Natural killer cell (primary cell): ENCODE data around the gene TTLL11. TPM values are rescaled to one million over a fixed set of nuclear protein-coding genes. Genes with fewer than 3 reads are reported as not detected.

Source experiments
- ATAC-seq, 3 donors: fragments of 150-1000 bp in 2 of 3; fragments of 200-7000 bp in 1 of 3; cut with Tn5 transposase; 1 replicate in 1 of 3; 2 replicates in 2 of 3; pipeline ENCODE4 v1.10.0; 2021; ENCODE audit warnings: mild to moderate bottlenecking in 2 of 3, moderate library complexity in 2 of 3
- DNase-seq, 2 donors: peaks; one replicate each; pipeline versions ENCODE4 v3.0.0 to v3.0.0-alpha.2; 2013 to 2021; ENCODE audit warnings: mixed read lengths in 1 of 2
- H3K27ac ChIP-seq: one replicate; pipeline ENCODE4 v1.5.1; 2013; ENCODE audit warnings: mild to moderate bottlenecking, low read length
- H3K27me3 ChIP-seq: one replicate; pipeline ENCODE4 v1.6.1; 2013; ENCODE audit warnings: low read length; ENCODE audit not compliant: control insufficient read depth, insufficient read depth
- H3K36me3 ChIP-seq: one replicate; pipeline ENCODE4 v1.6.1; 2013; ENCODE audit warnings: low read length; ENCODE audit not compliant: control insufficient read depth, insufficient read depth
- H3K4me1 ChIP-seq: one replicate; pipeline ENCODE4 v1.6.1; 2013; ENCODE audit warnings: low read length; ENCODE audit not compliant: control insufficient read depth, insufficient read depth
- H3K4me3 ChIP-seq: one replicate; pipeline ENCODE4 v1.5.1; 2013; ENCODE audit warnings: low read length
- H3K9me3 ChIP-seq: one replicate; pipeline ENCODE4 v1.6.1; 2013; ENCODE audit warnings: low read length; ENCODE audit not compliant: control insufficient read depth, insufficient read depth
- H3K27ac Mint-ChIP-seq, 2 donors: one replicate each; pipeline ENCODE4 v1.8.0; 2022; ENCODE audit warnings: mild to moderate bottlenecking in 2 of 2, mixed read lengths in 2 of 2, moderate library complexity in 1 of 2
- H3K27me3 Mint-ChIP-seq, 2 donors: one replicate each; pipeline ENCODE4 v1.8.0; 2022; ENCODE audit warnings: low read depth in 2 of 2, mixed read lengths in 2 of 2
- H3K36me3 Mint-ChIP-seq: one replicate; pipeline ENCODE4 v1.8.0; 2022; ENCODE audit warnings: mixed read lengths
- H3K4me1 Mint-ChIP-seq, 2 donors: one replicate each; pipeline ENCODE4 v1.8.0; 2022; ENCODE audit warnings: mixed read lengths in 2 of 2
- H3K4me3 Mint-ChIP-seq: one replicate; pipeline ENCODE4 v1.8.0; 2022; ENCODE audit warnings: mild to moderate bottlenecking, moderate library complexity, mixed read lengths
- H3K9me3 Mint-ChIP-seq, 2 donors: one replicate each; pipeline ENCODE4 v1.8.0; 2022; ENCODE audit warnings: mixed read lengths in 2 of 2
- WGBS: methylation state at CpG from one replicate; pipeline ENCODE4 v1.1.7; 2013; ENCODE audit warnings: missing lambda C conversion rate; ENCODE audit not compliant: insufficient coverage; 5-methylcytosine and 5-hydroxymethylcytosine counted together
- intact Hi-C: fragments of 100-400 bp; cut with micrococcal nuclease; formaldehyde crosslinking; loops from one replicate; pipeline ENCODE4 v1.14.2; 2022
- total RNA-seq, 4 donors: library from RNA; stranded (reverse); fragments of 120-200 nt in 1 of 4; gene quantifications; one replicate each; pipeline versions ENCODE4 v1.2.3 to v1.2.4, GENCODE V29; 2013 to 2022
- TF ChIP-seq, protein P1 (sequence below): fragments of 200-600 bp; IDR thresholded peaks from one replicate; pipeline ENCODE4 v1.8.0; 2022; ENCODE audit warnings: antibody characterized with exemption

The TTLL11 gene
- total RNA-seq, 3 donors from 2014 or later (not counting 1 experiment from before 2014, with no cell fraction given): 3.4 to 4.6 (median 3.6) TPM

DNA sequence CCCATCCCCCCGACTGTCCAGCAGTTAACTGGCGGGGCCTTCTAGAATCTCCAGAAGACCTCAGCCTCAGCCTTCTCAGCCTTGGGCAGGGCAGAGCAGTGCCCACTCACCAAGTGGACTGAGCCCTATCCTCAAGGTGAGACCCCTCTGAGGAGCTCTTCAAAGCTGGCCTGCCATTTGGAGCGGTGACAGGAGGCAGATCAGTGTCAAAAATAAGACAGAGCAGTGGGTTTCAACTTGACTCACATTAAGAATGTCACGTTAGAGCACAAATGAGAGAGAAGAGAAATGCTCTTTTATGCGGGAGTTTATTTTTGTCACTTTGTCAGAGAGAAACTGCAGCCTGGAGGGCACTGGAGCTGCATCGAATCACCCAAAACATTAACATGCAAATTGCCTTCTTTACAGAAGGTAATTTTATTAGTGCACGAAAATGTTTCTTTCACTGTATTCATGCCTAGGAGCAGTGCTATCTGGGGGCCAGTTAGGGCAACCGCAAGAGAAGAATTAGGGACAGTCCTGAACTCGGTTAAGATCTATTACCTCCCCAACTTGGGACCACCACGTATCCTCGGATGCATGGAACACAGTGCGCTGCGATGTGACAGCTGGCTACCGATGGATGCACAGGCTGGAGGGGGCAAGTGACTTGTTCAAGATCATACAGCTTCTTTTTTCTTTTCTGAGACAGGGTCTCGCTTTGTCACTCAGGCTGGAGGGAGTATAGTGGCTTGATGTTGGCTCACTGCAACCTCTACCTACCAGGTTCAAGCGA is 253.2 kb downstream of the TTLL11 start:
- Mint-ChIP-seq H3K27me3 (peaks cover 7 to 11% of the 10 kb centered on the region in 2 donors), H3K27ac (no peak overlapping the region)
- no peaks in the 10 kb centered on the region for H3K4me1 ChIP-seq

DNA sequence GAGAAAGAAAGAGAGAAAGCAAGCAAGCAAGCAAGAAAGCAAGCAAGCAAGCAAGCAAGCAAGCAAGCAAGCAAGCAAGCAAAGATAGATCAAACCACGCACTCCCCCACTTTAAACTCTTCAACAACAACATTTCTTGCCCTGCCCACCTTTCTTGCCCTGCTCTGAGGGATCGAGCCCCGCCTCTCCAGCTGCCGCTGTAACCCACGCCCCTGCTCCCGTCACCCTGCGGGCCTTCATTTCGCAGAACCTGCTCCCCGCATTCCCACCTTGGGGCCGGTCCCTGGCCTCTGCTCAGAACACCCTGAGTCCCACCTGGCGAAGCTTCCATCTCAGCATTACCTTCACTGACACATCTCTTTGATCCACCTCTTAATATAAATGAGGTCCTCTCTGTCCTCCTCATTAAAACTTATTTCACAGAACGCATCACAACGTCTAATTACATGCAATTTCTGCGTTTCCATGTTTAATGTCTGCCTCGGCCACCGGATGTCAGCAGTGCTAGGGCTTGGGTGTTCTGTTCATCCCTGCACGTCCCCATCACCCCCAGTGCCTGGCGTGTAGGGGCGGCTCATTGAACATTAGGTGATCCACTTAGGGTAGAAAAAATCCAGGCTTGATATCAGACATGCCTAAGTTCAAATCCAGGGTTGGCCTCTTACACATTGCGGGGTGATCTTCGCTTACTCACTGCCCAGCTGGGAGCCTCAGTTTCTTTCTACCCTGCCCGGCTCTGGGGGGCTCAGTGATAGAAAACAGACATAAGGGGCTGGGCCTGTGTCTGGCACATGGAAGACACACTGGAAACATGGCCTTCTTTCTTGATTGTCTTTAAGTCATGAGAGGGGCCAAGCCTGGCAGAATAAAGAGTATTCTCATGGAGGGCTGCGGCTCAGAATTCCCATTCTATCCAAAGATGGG is 254.1 kb downstream of the TTLL11 start:
- Histone ChIP-seq H3K4me1 (no peaks in the 10 kb centered on the region), H3K4me3 (no peak overlapping the region), H3K36me3 (no peaks in the 10 kb centered on the region), H3K27ac (no peak overlapping the region), H3K9me3 (no peaks in the 10 kb centered on the region), H3K27me3 (no peaks in the 10 kb centered on the region)
- H3K36me3 Mint-ChIP-seq: peaks cover 2% of the 10 kb centered on the region
- H3K27ac Mint-ChIP-seq: no peak overlapping the region
- H3K4me1 Mint-ChIP-seq: no peaks in the 10 kb centered on the region
- WGBS: 93% methylated on average over 23 of the region's 23 CpGs
- intact Hi-C loops: no loop called here
- no peak for ATAC-seq
- TF ChIP-seq, protein P1, sequence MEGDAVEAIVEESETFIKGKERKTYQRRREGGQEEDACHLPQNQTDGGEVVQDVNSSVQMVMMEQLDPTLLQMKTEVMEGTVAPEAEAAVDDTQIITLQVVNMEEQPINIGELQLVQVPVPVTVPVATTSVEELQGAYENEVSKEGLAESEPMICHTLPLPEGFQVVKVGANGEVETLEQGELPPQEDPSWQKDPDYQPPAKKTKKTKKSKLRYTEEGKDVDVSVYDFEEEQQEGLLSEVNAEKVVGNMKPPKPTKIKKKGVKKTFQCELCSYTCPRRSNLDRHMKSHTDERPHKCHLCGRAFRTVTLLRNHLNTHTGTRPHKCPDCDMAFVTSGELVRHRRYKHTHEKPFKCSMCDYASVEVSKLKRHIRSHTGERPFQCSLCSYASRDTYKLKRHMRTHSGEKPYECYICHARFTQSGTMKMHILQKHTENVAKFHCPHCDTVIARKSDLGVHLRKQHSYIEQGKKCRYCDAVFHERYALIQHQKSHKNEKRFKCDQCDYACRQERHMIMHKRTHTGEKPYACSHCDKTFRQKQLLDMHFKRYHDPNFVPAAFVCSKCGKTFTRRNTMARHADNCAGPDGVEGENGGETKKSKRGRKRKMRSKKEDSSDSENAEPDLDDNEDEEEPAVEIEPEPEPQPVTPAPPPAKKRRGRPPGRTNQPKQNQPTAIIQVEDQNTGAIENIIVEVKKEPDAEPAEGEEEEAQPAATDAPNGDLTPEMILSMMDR: no peak
- peaks cover 0 to 2% of the 10 kb centered on the region in 2 donors for H3K27me3 Mint-ChIP-seq
- no peak for DNase-seq
- H3K9me3 Mint-ChIP-seq: no peaks in the 10 kb centered on the region
- H3K4me3 Mint-ChIP-seq: no peak overlapping the region

More for the DNA sequence above, 253.2 kb downstream of the TTLL11 start:
- Mint-ChIP-seq H3K36me3 (peaks cover 9% of the 10 kb centered on the region), H3K9me3 (no peaks in the 10 kb centered on the region), H3K4me3 (no peak overlapping the region), H3K4me1 (no peaks in the 10 kb centered on the region)
- no peak overlapping the region for H3K27ac ChIP-seq
- H3K27me3 ChIP-seq: no peaks in the 10 kb centered on the region
- H3K9me3 ChIP-seq: no peaks in the 10 kb centered on the region
- ATAC-seq (no peak), DNase-seq (no peak)
- H3K36me3 ChIP-seq: no peaks in the 10 kb centered on the region
- H3K4me3 ChIP-seq: no peak overlapping the region
- intact Hi-C loops: no loop called here
- WGBS: 78% methylated on average over 14 of the region's 16 CpGs
- TF ChIP-seq, protein P1: no peak

DNA sequence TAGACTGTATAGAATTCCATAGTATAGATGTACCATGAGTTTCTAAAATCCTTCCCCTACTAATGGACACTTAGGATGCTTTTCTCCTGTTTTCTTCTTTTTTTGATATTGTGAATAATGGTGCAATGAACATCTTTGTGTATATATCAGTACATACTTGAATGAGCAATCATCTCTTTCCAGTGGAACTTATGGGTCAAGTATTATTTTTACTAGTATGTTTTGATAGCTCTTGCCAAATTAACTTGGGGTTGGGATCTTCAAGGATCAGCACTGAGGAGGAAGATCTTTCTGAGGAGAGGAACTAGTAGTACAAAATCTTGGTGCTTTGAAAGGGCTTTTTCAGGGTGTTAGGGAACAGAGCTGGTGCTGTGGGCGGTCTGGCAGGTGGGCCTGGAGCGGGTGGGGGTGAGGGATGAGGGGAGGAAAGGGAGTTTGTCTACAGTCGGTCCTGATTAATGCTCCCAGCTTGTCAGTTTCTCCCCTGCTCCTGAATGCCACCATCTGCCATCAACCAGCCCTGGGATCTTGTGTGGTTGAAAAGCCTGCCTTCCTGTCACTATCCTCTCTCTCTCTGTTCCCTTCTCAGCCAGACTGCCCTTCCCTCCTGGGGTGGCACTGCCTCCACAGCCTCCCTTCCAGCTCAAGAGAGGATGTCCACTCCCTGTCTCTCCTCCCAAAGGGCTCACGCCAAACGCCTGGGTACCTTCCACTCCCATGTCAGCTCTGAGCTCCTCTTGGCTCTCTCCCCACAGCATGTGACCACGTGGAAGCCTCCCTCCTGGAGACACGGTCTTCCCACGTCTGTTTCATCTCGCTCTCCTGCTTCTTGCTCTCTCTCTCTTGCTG is 255.8 kb downstream of the TTLL11 start:
- Histone ChIP-seq H3K4me3 (no peak overlapping the region), H3K27ac (no peak overlapping the region), H3K9me3 (no peaks in the 10 kb centered on the region), H3K36me3 (no peaks in the 10 kb centered on the region), H3K27me3 (no peaks in the 10 kb centered on the region), H3K4me1 (no peaks in the 10 kb centered on the region)
- ATAC-seq (no peak), DNase-seq (no peak)
- Mint-ChIP-seq H3K36me3 (no peaks in the 10 kb centered on the region), H3K4me3 (no peak overlapping the region), H3K9me3 (no peaks in the 10 kb centered on the region), H3K27ac (no peak overlapping the region), H3K4me1 (no peaks in the 10 kb centered on the region), H3K27me3 (no peaks in the 10 kb centered on the region)
- WGBS: 81% methylated on average over 9 of the region's 9 CpGs
- intact Hi-C loops: no loop called here
- TF ChIP-seq, protein P1: no peak
